Measurements from ENCODE around the gene PLEKHO2.

The PLEKHO2 gene

GRCh38 chr15:64891561-64891960 lies 49.8 kb downstream of the PLEKHO2 start:
- no peak for DNase-seq (ENCODE audit: extremely low read depth in 1 of 2, low read depth in 1 of 2)

DNA sequence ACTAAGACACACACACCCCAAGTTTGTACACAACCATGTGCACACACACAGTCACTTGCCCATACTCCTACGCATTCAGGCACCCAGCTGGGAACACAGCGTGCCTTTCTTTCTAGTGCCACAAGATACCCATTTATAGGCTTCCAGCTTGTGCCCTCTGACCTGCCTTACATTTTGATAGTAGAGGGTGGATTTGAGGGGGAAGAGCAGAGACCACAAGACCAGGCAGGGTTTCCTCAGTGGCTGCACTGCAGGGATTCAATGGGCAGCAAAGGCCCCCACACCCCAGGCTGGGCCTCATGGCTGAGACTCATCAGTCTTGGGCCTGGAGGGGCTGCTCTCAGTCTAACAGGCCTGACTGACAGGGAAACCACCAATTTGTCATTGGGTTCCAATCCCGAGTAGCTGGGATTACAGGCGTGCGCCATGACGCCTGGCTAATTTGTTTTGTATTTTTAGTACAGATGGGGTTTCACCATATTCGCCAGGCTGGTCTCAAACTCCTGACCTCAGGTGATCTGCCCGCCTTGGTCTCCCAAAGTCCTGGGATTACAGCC lies 51.2 kb downstream of the PLEKHO2 start:
- no peak for DNase-seq (ENCODE audit: extremely low read depth in 1 of 2, low read depth in 1 of 2)

GRCh38 chr15:64893481-64894394 lies 52.0 kb downstream of the PLEKHO2 start:
- peak; percentile 96 to 98 for DNase-seq (ENCODE audit: extremely low read depth in 1 of 2, low read depth in 1 of 2)

DNA sequence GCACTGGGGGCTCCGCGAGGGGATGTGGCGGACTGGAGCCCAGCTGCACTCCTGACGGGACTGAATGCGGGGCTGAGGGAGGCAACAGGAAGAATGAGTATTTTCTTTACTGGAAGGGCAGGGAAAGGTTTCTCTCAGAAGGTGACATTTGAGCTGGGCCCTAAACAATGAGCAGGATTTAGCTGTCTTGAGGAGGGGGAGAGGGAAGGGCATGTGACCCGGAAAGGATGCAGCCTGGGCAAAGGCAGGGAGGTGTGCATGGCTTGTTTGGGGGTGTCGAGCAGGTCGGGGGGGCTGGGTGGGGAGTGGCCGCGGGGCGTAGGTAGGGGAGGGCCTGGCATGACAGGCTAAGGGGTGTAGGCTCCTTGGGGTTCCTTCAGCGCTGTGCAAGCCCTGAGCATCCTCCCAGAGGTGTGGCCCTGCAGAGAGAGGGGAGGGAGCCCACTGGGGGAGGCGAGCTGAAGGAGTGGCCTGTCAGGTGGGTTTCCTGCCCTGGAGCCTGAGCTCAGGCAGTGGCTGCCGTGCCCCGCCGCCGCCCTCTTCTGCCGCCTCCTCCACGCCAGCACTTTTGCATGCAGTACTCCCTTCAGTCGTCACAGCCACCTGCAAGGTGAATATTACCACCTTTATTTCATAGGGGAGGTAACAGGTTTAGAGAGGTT lies 52.8 kb downstream of the PLEKHO2 start:
- DNase-seq (ENCODE audit: extremely low read depth in 1 of 2, low read depth in 1 of 2) = peak in 1 of 2 donors; percentile 81

GRCh38 chr15:64895285-64896065 lies 53.8 kb downstream of the PLEKHO2 start:
- DNase-seq (ENCODE audit: extremely low read depth in 1 of 2, low read depth in 1 of 2) = no peak

DNA sequence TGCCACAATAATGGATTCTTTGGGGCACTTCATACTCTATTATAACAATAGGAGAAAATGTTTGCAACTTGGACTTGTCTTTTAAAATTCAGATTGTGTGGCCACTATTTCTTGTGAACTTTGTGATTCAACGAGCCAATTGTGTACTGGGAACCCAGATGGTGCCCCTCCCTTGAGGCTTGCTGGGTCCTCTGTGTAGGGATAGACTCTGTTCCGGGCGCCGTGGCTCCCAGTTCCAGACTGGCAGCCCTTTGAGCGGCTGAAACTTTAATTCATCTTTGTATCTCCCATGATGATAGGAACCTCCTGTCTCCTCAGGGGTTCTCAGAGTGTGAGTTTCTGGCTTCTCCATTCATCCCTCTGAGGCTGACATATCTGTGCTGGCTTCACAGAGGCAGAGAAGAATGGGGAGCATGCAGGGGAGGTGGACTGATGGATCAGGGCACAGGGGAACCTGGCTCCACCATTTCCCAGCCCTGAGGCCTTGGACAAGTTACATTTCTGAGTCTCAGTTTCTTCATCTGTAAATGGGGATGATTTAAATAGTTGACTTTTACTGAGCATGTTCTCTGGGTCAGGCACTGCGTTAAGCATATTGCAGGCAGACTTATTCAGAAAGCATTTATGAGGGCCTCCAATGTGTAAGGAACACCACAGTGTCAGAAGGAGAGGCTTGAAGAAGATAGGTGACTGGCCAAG lies 54.8 kb downstream of the PLEKHO2 start:
- no peak for DNase-seq (ENCODE audit: extremely low read depth in 1 of 2, low read depth in 1 of 2)

DNA sequence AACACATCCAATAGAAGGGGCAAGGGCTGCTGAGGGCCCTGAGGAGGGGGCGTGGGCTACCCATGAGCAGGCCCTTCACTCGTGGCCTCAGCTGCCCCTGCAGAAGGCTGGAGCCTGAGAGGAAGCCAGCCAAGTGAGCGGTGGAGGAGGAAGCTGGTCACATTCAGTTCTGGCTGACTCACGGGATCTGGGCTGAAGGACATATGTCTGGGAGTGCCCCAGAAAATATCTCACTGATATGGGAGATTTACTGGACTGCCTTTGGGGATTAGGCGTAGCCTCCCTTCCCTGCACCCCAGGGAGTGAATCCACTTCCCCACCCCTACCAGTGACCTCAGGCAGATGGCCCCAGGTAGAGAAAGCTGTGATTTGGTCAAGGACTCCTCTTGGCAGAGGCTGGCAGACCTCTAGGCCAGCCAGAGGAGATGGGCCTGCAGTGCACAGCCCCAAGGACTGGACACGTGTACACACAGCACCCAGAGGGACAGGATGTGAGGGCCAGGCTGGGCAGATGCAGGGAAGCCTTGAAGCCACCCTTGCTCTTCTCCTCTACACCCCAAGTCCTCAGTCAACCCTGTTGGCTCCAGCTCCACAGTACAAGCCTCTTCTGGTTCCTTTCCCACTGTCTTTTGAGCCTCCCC lies 55.8 kb downstream of the PLEKHO2 start:
- no peak for DNase-seq (ENCODE audit: extremely low read depth in 1 of 2, low read depth in 1 of 2)

DNA sequence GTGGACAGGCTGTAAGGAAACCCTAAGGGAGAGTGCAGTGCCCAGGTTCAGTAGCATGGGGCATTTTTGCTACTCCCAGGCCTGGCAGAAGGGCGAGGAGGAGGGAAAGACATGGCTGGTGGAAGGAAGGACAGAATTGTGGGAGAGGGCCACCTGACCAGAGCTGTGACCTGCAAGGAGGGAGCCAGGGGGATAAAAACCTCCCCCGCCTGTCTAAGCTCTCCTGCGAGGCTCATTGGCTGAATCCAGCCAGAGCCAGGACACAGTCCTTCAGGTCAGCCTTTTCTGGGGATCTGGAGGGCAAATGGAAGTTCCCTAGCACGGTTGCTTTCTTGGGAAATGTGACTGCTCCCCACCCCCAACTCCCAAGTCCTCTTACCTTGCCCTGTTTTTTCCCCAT lies 56.7 kb downstream of the PLEKHO2 start:
- no peak for DNase-seq (ENCODE audit: extremely low read depth in 1 of 2, low read depth in 1 of 2)

DNA sequence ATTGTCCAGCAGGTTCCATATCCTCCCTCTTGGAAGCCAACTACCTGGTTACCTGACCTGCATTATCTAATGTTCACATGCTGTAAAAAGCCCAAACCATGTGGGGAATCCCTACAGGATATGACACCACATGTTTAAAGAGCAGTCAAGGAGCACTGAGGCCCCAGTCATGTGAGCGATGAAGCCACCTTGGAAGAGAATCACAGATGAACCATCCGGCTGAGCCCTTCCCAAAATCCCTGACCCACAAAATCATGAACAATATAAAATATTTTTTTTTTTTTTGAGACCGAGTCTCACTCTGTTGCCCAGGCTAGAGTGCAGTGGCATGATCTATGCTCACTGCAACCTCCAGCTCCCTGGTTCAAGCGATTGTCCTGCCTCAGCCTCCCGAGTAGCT lies 59.4 kb downstream of the PLEKHO2 start:
- no peak for DNase-seq (ENCODE audit: extremely low read depth in 1 of 2, low read depth in 1 of 2)

DNA sequence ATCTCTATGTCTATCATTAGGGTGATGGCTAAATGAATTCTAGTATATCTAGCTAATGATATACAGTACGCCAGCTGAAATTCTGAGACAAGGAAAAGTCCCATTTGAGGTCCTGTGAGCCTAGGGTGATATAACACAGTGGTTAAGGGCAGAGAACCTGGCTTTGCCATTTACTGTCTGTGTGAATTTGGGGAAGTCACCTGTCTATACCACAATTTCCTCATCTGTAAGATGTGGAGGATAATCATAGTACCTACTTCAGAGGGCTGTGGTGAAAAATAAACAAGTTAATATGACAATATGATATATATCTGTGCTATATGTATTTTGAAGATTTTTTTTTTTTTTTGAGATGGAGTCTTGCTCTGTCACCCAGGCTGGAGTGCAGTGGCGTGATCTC lies 60.2 kb downstream of the PLEKHO2 start:
- DNase-seq (ENCODE audit: extremely low read depth in 1 of 2, low read depth in 1 of 2) = no peak

DNA sequence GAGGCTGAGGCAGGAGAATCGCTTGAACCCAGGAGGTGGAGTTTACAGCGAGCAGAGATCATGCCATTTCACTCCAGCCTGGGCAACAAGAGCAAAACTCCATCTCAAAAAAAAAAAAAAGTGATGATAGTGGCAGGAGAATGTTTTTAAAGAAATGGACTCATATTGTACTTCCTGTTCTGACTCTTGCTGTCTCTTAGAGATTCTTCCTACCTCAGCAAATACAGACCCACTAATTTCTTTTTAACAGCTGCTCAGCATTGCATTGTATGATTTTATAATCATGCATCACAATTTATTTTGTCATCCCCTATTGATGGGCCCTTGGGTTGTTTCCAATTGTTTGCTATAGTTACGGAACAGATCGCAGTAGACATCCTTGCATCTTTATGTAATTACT lies 61.1 kb downstream of the PLEKHO2 start:
- DNase-seq (ENCODE audit: extremely low read depth in 1 of 2, low read depth in 1 of 2) = no peak

DNA sequence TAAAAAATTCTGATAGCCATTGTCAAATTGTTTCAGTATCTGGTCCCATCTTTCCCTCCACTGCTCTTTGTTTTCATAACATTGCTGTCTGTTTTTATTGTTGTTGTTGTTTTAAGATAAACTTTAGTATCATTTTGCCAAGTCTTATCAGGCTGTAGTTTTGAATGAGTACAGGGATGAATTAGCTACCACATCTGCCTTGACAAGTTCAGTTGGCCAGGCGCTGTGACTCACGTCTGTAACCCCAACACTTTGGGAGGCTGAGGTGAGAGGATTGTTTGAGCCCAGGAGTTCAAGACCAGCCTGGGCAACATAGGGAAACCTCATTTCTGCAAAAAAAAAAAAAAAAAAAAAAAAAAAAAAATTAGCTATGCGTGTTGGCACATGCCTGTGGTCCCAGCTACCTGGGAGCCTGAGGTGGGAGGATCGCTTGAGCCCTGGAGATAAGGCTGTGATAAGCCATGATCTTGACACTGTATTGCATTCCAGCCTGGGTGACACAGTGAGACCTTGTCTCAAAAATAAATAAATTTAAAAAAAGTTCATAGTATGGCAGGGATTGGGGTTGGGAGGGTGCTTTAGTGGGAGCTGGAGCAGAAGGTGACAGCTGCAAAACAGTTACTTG lies 61.7 kb downstream of the PLEKHO2 start:
- DNase-seq (ENCODE audit: extremely low read depth in 1 of 2, low read depth in 1 of 2) = no peak

DNA sequence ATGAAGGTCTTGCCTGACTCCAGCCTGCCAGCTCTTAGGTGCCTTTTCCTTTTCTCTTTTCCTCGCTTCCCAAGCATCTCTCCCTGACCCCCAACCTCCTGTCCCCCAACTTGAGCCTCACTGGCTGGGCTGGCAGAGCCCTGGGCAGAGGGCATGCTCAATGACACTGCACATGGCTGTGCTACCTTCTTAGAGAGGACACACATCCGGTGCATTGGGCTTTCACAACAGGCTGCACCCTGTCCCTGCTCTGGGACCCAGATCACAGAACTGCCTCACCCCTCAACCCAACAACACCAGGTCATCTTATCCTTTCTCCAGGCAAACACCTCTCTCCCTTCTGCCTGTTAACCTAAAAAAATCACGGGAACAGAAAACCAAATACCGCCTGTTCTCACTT lies 62.5 kb downstream of the PLEKHO2 start:
- no peak for DNase-seq (ENCODE audit: extremely low read depth in 1 of 2, low read depth in 1 of 2)

- peak in 1 of 2 donors; percentile 59 for DNase-seq (ENCODE audit: extremely low read depth in 1 of 2, low read depth in 1 of 2)
Measured at GRCh38 chr15:64905119-64905831, 63.6 kb downstream of the PLEKHO2 start.

- DNase-seq (ENCODE audit: extremely low read depth in 1 of 2, low read depth in 1 of 2) = no peak
Measured at GRCh38 chr15:64905941-64906340, 64.2 kb downstream of the PLEKHO2 start.

DNA sequence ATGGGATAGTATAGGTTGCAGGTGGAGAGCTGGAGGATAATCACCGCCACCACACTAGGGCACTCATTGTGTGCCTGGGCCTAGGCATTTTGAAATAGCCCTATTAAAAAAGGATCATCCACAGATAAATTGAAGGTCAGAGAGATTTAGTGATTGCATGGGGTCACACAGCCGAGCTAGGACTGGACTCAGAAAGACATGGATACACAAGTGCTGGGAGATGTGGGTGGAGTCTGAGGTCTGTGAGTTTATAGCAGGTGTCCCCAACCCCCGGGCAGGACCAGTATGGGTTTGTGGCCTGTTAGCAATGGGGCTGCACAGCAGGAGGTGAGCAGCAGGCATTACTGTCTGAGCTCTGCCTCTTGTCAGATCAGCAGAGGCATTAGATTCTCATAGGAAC lies 64.7 kb downstream of the PLEKHO2 start:
- no peak for DNase-seq (ENCODE audit: extremely low read depth in 1 of 2, low read depth in 1 of 2)

DNA sequence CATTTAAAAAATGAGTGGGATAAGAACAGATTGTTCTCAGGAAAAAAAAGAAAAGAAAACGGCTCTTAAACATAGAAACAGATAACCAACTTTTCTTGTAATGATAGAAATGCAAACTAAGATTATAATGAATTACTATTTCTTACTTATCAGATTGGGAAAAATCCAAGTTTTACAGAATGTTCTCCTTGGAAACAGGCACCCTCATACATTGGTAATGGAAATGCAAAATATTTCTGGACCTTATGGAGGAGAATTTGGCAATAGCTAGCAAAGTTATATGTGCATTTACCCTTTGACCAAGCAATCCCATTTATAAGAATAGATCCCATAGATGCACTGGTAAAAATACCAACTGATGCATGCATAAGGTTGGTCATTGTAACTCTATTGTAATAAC lies 66.3 kb downstream of the PLEKHO2 start:
- no peak for DNase-seq (ENCODE audit: extremely low read depth in 1 of 2, low read depth in 1 of 2)

DNA sequence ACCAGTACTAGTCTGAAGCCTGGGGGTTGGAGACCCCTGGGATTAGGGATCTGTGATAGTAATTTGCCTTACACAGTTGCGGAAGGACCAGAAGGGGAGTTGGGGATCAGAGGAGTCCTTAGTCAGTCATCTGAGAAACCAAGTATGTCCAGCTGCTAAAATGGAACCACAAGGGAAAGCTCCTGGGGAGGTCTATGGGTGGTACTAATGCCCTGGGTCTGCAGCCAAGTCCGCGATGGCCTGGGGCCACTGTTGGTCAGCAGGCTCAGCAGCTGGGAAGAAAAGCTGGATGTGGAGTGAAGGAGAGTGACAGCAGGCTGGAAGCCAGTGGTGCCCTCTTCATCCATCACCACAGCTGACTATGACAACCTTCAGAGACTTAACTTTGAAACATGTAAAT lies 67.8 kb downstream of the PLEKHO2 start:
- no peak for DNase-seq (ENCODE audit: extremely low read depth in 1 of 2, low read depth in 1 of 2)
